KMS-11 (cell line): ENCODE data around the gene CD79A.
"Not testable (repeated sequence)": the region's sequence is repeated elsewhere in the genome, so short reads cannot be mapped to it uniquely, and the experiment has no call there.

Experiments
- H2AFZ ChIP-seq: fragments of 200-600 bp; sonication (generic); 2 replicates; pipeline ENCODE4 v1.6.1; 2016; ENCODE audit warnings: antibody characterized with exemption, mixed run types, low read depth
- H3K27ac ChIP-seq: fragments of 200-600 bp; sonication (generic); 2 replicates; pipeline ENCODE4 v1.6.1; 2016; ENCODE audit warnings: mild to moderate bottlenecking, mixed run types
- H3K27me3 ChIP-seq: fragments of 200-600 bp; sonication (generic); 2 replicates; pipeline ENCODE4 v1.6.1; 2017; ENCODE audit warnings: mild to moderate bottlenecking, low read depth, mixed run types, moderate library complexity; ENCODE audit not compliant: insufficient read depth
- H3K36me3 ChIP-seq: fragments of 200-600 bp; sonication (generic); 2 replicates; pipeline ENCODE4 v1.6.1; 2017; ENCODE audit warnings: mild to moderate bottlenecking, mixed run types; ENCODE audit not compliant: insufficient read depth
- H3K4me1 ChIP-seq: fragments of 200-600 bp; sonication (generic); 2 replicates; pipeline ENCODE4 v1.6.1; 2016; ENCODE audit warnings: mild to moderate bottlenecking, low read depth, mixed run types; ENCODE audit not compliant: poor library complexity, severe bottlenecking
- H3K4me2 ChIP-seq: fragments of 200-600 bp; sonication (generic); 2 replicates; pipeline ENCODE4 v1.7.0; 2016; ENCODE audit warnings: mild to moderate bottlenecking, mixed run types
- H3K4me3 ChIP-seq: fragments of 200-600 bp; sonication (generic); IDR thresholded peaks from 2 replicates; pipeline ENCODE4 v1.6.1; 2017; ENCODE audit warnings: low read depth, low read length, mixed read lengths; ENCODE audit not compliant: insufficient read depth
- H3K79me2 ChIP-seq: fragments of 200-600 bp; sonication (generic); 2 replicates; pipeline ENCODE4 v1.6.1; 2016; ENCODE audit warnings: low read depth, mixed run types; ENCODE audit not compliant: insufficient read depth
- H3K9ac ChIP-seq: fragments of 200-600 bp; sonication (generic); 2 replicates; pipeline ENCODE4 v1.6.1; 2016; ENCODE audit warnings: mild to moderate bottlenecking, mixed run types
- H4K20me1 ChIP-seq: fragments of 200-600 bp; sonication (generic); 2 replicates; pipeline ENCODE4 v1.6.1; 2016; ENCODE audit warnings: mild to moderate bottlenecking, mixed run types; ENCODE audit not compliant: insufficient read depth
- TF ChIP-seq, protein P1 (sequence below): fragments of 200-600 bp; sonication (generic); conservative IDR thresholded peaks from 2 replicates; pipeline ENCODE4 v1.6.1; 2017; ENCODE audit warnings: low read depth, mild to moderate bottlenecking, antibody characterized with exemption, low read length, moderate library complexity, mixed read lengths

The CD79A gene

DNA sequence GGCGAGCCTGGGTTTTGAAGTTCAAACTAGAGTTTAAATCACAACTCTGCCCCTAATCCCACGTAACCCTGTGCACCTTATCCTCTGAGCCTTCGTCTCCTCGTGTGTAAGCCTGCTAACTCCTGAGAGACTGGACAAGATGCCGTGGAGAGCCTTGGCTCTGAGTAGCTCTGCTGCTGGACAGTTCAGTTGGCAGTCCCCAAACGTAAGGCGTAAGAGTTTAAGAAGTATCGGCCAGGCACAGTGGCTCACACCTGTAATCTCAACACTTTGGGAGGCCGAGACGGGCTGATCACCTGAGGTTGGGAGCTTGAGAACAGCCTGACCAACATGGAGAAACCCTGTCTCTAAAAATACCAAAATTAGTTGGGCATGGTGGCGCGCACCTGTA lies 4.7 kb upstream of the CD79A start:
- no peak overlapping the region for H3K9ac ChIP-seq
- no peak overlapping the region for H3K4me2 ChIP-seq
- peaks cover 72% of the 10 kb centered on the region for H3K4me1 ChIP-seq
- peaks cover 12% of the 10 kb centered on the region; the same call in 1 of the 2 replicates for H3K79me2 ChIP-seq
- TF ChIP-seq, protein P1, sequence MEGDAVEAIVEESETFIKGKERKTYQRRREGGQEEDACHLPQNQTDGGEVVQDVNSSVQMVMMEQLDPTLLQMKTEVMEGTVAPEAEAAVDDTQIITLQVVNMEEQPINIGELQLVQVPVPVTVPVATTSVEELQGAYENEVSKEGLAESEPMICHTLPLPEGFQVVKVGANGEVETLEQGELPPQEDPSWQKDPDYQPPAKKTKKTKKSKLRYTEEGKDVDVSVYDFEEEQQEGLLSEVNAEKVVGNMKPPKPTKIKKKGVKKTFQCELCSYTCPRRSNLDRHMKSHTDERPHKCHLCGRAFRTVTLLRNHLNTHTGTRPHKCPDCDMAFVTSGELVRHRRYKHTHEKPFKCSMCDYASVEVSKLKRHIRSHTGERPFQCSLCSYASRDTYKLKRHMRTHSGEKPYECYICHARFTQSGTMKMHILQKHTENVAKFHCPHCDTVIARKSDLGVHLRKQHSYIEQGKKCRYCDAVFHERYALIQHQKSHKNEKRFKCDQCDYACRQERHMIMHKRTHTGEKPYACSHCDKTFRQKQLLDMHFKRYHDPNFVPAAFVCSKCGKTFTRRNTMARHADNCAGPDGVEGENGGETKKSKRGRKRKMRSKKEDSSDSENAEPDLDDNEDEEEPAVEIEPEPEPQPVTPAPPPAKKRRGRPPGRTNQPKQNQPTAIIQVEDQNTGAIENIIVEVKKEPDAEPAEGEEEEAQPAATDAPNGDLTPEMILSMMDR: no peak
- H2AFZ ChIP-seq: no peak overlapping the region
- H3K27me3 ChIP-seq: no peaks in the 10 kb centered on the region
- no peak overlapping the region; the same call in 1 of the 2 replicates for H3K27ac ChIP-seq
- peaks cover 14% of the 10 kb centered on the region; the same call in 1 of the 2 replicates for H3K36me3 ChIP-seq
- H3K4me3 ChIP-seq: no peak overlapping the region
- H4K20me1 ChIP-seq: peaks cover 20% of the 10 kb centered on the region

DNA sequence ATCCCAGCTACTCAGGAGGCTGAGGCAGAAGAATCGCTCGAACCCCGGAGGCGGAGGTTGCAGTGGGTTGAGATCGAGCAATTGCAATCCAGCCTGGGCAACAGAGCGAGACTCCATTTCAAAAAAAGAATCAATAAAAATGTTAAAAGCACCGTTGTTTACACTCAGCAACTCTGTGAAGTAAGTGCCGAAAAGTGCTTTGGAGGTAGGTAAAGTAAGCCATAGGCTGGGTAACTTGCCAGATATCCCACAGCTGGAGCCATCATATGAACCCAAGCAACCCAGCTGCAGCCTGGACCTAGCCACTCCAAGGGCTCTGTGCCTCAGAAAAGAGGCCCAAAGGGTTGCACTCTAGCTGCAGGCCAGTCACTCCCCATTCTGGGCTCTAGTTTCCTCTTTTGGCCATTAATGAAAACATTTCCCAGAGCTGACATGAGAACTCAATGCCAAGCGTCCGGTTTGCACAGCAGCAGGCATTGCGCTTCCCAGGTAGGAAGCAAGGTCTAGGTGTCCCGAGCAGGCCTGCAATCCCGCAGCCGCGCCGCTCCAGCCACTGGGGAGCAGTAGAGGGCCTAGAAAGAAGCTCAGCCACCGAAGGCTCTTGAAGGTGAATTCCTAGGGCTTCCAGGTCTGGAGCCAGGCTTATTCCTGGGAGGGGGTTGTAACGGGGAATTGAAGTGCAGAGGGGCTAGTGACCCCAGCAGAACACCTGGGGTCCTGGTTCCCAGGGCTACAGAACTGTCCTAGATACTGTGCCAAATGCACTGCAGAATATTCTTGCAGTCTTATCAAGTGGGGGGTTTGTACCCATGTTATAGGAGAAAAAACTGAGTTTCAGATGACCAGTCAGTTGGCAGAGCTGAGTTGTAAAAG lies 4.1 kb upstream of the CD79A start:
- Histone ChIP-seq H3K9ac (no peak overlapping the region), H2AFZ (no peak overlapping the region), H3K79me2 (peaks cover 6% of the 10 kb centered on the region; the same call in 1 of the 2 replicates), H3K4me1 (peaks cover 70% of the 10 kb centered on the region), H3K4me2 (no peak overlapping the region), H3K27ac (no peak overlapping the region), H4K20me1 (peaks cover 16% of the 10 kb centered on the region), H3K4me3 (no peak overlapping the region), H3K36me3 (peaks cover 14% of the 10 kb centered on the region; the same call in 1 of the 2 replicates), H3K27me3 (no peaks in the 10 kb centered on the region)
- TF ChIP-seq, protein P1: peak; percentile 71

DNA sequence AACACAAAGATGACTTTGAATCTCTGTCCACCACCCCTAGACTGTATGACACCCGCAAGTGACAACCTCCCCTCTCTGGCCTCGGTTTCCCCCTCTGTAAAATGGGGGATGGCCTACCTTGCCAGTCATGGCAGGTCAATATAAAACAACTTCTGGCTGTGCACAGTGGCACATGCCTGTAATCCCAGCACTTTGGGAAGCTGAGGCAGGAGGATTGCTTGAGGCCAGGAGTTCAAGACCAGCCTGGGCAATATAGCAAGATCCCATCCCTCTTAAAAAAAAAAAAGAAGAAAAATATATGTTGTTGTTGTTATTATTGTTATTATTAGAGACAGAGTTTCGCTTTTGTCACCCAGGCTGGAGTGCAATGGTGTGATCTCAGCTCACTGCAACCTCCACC lies 1.1 kb upstream of the CD79A start:
- not testable (repeated sequence) for H3K27ac ChIP-seq, H3K4me3 ChIP-seq, H3K4me2 ChIP-seq, H3K27me3 ChIP-seq, H3K79me2 ChIP-seq, H3K9ac ChIP-seq, H4K20me1 ChIP-seq, H2AFZ ChIP-seq, H3K36me3 ChIP-seq
- peaks cover 41% of the 10 kb centered on the region for H3K4me1 ChIP-seq

DNA sequence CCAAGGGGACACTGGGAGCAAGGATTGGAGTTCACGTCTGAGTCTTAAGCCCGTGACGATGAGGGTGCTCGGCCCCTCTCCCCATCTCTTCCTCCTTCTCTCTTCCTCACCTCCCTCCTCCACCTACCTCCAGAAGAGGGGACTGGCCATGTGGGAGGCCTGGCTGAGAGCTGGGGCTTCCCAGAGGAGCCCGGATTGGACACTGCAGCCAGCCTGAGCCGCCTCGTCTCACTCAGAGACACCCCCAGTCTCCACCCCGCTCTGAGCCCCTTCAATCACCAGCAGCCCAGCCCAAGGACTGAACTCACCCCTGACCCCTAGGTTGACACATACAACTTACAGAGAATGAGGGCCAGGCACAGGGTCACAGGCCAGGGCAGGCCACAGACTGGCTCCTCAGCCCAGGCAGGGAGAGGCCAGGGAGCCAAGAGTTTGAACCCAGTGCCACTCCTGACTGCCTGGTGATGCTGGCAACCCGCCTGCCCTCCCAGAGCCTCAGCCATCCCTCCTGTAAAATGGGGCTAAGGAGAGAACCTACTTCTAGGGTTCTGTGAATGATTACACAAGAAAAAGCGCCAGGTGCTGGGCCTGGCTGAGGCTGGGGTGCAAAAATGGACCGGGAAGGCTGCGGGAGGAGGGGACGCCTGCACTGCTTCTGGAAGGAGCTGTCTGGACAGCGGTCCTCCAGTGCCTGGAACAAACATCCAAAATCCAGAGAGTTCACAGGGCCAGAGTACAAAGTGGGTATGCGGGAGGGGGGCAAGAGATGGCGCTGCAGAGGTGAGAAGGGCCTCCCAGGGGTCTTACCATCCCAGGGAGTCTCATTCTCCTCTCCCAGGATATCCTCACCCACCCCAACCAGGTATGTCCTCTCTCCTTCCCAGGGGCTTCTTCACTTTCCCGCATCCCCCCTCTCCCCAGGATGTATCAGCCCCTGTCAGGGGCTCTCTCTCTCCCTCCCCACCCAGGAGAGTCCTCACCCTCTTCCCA lies 1.1 kb downstream of the CD79A start:
- H3K4me2 ChIP-seq: no peak overlapping the region
- peaks cover 5% of the 10 kb centered on the region; the same call in 1 of the 2 replicates for H3K27me3 ChIP-seq
- peaks cover 24% of the 10 kb centered on the region for H3K4me1 ChIP-seq
- H3K79me2 ChIP-seq: no peaks in the 10 kb centered on the region
- no peaks in the 10 kb centered on the region for H4K20me1 ChIP-seq
- TF ChIP-seq, protein P1: no peak
- no peak overlapping the region for H3K9ac ChIP-seq
- no peak overlapping the region for H2AFZ ChIP-seq
- no peak overlapping the region for H3K27ac ChIP-seq
- no peak overlapping the region for H3K4me3 ChIP-seq
- H3K36me3 ChIP-seq: no peaks in the 10 kb centered on the region
